Activated CD4-positive, alpha-beta T cell treated with anti-CD3 and anti-CD28 coated beads, Interleukin-10, Interleukin-2, amounts not matched to agents 100 ng/mL and 50 ng/mL, durations not matched to agents 16 hours and 8 hours (primary cell): ENCODE results near the gene TSSK2.
"Not testable (repeated sequence)": the region's sequence is repeated elsewhere in the genome, so short reads cannot be mapped to it uniquely, and the experiment has no call there.

Source experiments
- DNase-seq: peaks from one replicate; pipeline ENCODE4 v3.0.0-alpha.2; 2020

Gene TSSK2

GRCh38 chr22:19146215-19146968 lies 15.3 kb downstream of the TSSK2 start:
- DNase-seq, result no peak

- no peak for DNase-seq
Measured at GRCh38 chr22:19147195-19147780, 16.2 kb downstream of the TSSK2 start.

- no peak for DNase-seq
Measured at GRCh38 chr22:19148417-19149046, 17.4 kb downstream of the TSSK2 start.

DNA sequence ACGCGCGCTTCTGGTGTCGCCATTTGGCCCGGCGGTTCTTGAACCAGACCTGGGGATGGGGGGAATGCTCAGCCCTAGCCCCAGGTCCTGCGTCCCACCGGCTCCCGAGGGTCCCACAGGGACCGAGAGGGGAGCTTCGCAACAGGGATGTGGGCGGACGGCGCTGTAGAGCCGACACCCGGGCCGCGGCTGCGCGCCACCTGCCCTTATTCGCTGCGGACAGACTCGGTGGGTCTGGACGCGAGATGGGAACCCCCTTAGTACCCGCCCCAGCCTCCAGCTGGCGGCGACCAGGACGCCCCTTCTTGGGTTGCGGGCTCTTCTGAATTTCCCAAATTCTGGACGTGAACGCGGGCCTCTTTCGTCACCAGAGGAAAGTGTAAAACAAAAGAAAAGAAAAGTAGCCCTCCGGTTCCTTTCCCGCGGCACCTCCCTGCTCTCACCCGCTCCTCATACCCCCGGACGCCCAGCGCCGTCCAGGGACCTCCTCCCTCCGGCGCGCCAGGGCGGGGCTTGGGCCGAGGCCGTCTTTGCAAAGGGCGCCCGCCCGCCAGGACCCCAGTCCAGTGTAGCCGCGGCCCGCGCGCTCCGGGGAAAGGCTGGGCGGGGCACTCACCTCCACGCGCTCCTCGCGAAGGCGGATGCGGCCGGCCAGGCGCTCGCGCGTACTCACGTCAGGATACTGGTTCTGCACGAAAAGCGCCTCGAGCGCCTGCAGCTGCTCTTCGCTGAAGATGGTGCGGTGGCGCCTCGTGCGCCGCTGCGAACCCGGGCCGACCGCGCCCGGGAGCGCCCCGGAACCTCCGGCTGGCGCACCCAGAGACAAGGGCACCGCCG lies 18.2 kb downstream of the TSSK2 start:
- DNase-seq, result peak; percentile 59

GRCh38 chr22:19149991-19150390 lies 18.9 kb downstream of the TSSK2 start, which contains the start of gene GSC2:
Gene GSC2, minus strand, starts transcription at chr22:19150292. Its CDS starts 9 bp downstream, at chr22:19150283.
- no peak for DNase-seq

- no peak for DNase-seq
Measured at GRCh38 chr22:19150482-19151328, 19.6 kb downstream of the TSSK2 start.

GRCh38 chr22:19151329-19152191 lies 20.5 kb downstream of the TSSK2 start:
- DNase-seq, result no peak

- DNase-seq, result no peak
Measured at GRCh38 chr22:19152942-19153883, 22.1 kb downstream of the TSSK2 start.

DNA sequence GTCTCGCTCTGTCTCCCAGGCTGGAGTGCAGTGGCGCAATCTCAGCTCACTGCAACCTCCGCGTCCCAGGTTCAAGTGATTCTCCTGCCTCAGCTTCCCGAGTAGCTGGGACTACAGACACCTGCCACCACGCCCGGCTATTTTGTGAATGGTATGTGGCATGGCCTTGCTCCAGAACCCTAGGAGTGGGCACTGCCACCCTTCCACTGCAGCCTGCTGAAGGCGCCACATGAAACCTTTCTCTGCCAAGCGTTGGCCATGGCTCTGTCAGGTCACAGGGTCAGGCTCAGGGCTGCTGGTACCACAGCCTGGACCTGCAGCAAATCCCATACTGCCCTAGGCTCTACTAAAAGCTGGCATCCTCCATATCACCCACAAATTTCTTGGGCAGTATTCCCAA lies 25.0 kb downstream of the TSSK2 start:
- not testable (repeated sequence) for DNase-seq

DNA sequence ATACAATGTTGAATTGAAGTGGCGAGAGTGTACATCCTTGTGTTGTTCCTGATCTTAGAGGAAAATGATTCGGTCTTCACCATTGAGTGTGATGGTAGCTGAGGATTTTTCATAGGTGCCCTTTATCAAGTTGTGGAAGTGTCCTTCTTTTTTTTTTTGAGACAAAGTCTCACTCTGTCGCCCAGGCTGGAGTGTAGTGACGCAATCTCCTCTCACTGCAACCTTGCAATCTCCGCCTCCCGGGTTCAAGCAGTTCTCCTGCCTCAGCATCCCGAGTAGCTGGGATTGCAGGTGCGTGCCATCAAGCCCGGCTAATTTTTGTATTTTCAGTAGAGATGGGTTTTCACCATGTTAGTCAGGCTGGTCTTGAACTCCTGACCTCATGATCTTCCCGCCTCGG lies 27.5 kb downstream of the TSSK2 start:
- not testable (repeated sequence) for DNase-seq

DNA sequence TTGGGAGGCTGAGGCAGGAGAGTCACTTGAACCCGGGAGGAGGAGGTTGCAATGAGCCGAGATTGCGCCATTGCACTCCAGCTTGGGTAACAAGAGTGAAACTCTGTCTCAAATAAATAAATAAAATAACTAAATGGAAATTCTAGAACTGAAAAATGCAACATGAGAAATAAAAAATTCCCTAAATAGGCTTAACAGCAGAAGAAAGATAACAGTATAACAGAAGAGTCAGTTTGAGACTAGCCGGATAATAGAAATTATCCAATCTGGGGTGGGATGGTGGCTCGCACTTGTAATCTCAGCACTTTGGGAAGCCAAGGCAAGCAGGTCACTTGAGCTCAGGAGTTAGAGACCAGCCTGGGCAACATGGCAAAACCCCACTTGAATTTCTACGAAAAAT lies 33.3 kb downstream of the TSSK2 start:
- no peak for DNase-seq

DNA sequence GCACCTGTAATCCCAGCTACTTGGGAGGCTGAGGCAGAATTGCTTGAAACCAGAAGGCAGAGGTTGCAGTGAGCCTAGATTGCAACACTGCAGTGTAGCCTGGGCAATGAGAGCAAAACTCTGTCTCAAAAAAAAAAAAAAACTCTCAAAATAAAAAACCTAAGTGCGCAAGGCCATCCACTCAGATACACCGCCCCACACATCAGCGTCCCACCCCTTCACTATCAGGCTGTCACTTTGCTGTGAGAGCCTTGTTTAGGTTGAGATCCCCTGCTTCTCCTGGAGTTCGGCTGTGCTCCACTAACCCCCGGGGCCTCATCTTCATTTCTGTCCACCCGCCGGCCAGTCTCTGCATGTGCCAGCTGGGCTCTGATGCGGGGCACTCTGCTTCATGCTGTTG lies 35.3 kb downstream of the TSSK2 start:
- DNase-seq, result no peak

DNA sequence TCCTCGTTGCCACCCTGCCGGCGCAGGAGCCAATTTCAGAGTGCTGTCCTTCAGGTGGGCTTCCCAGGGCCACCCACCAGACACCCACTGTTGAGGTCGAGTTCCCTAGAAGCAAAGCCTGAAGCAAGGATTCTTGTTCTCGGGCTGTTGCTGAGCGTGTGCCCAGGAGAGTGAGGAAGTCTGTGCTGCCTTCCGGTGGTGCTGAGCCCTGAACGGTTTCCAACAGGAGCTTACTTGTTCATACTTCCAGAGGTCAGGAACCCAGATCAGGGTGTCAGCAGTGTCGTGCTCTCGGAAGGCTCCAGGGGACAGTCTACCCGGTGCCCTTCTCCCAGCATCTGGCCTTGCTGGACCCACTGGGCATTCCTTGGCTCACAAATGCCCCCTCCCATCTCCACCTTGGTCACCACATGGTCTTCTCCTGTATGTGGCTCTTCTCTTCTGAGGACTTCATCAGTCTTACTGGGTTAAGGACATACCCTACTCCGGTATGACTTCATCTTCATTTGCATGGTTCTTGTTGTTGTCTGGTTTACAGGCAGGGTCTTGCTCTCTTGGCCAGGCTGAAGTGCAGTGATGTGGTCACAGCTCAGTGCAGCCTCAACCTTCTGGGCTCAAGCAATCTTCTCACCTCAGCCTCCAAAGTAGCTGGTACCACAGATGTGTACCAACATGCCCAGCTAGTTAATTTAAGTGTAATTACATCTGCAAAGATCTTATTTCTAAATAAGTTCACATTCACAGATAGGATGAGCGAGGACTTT lies 36.2 kb downstream of the TSSK2 start:
- DNase-seq, result no peak

- DNase-seq, result no peak
Measured at GRCh38 chr22:19168088-19168890, 37.2 kb downstream of the TSSK2 start.

DNA sequence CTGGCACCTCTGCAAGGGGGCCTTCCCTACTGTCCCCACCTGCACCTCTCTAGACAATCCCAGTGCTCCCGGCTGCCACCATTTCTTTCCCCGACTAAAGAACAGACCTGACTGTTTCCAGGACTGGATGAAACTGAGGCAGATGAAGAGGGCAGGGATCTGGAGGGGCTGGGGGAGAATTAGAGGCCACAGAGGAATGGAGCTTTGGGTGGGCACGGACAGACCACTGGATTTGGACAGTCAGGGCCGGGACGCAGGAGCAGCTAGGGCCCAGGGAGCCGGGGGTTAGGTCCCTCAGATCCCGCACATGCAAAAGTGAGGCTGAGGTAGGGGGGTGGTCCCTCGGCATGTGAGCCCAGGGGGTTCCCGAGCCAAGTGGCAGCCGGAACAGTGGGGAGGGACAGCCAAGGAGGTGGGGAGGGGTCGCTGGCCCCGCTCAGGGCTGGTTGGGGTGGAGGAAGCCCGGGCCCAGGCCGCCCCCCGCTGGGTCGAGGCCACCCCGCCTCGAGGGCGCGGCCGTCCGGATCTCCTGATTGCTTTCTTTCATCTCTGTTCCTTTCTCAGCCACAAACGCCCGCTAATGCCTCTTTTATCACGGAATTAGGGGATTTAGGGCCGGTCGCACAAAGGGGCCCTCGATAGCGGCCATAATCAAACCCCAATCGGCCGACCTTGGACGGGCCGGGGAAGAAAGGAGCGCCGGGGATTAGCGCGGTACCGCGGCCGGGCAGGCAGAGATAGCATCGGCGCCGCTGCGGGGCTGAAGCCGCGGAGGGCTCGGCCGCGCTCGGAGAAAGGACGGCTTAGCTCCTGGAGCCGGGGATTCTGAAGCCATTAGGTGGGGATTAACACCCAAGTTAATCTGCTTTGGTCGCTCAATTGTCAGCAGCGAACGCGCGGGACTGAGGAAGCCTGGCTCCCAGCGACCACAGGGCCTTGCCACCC lies 38.2 kb downstream of the TSSK2 start:
- DNase-seq, result no peak

DNA sequence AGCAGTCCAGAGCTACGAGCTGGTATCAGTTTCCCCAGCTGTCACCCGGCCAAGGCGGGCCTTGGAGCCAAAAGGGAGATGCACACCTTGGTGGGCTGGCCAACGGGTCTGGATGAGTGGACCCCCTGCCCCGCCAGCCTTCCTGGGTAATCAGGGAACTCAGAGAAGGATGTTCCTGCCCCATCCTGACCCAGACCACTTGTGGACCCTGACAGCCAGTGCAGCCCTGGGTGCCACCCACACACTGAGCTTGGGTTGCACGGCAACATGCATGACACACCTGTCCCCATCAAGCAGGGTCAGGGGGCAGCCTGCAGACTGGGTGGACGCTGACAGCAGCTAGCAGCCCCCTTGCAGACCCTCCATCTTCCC lies 38.8 kb downstream of the TSSK2 start:
- no peak for DNase-seq
